ENCODE results near the gene CREB5. TPM values are rescaled to one million over a fixed set of nuclear protein-coding genes. Genes with fewer than 3 reads are reported as not detected.

CREB5 gene
- polyA plus RNA-seq, 1 donor from 2014 or later, result 3.7 TPM

DNA sequence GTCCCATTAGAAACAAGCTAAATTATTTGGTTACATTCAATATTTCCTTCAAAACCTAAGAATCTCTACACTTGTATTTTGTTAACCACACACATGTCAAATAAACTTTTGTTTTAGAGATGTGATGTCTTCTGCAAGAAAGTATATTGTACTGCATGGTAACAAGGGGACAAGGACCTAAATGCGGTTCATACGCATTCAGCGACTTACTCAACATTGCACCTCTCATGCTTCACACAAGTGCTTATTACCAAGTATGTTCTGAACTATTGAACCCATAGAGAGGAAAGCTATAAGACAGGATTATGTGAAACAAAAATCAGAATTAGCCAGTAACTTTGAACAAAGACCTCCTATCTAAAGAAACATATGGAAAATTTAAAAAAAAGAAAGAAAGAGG is 68.3 kb downstream of the CREB5 start:
- Histone ChIP-seq H4K20me1 (ENCODE audit: insufficient read depth) (no peaks in the 10 kb centered on the region), H3K4me3 (ENCODE audit: low read length) (no peak overlapping the region), H3K79me2 (replicated peaks; ENCODE audit: insufficient read depth, low read length) (peaks cover 7% of the 10 kb centered on the region), H3K27ac (ENCODE audit: low read length) (no peak overlapping the region), H3F3A (ENCODE audit: insufficient read depth, low read length, poor library complexity, severe bottlenecking) (no peaks in the 10 kb centered on the region), H3K9ac (ENCODE audit: low read length) (no peak overlapping the region), H2AFZ (ENCODE audit: low read depth, low read length) (no peak overlapping the region), H3K9me3 (ENCODE audit: low read length) (no peaks in the 10 kb centered on the region), H3K4me2 (ENCODE audit: low read length) (no peak overlapping the region), H3K36me3 (ENCODE audit: insufficient read depth, low read length) (no peaks in the 10 kb centered on the region), H3K27me3 (ENCODE audit: insufficient read depth, low read depth, low read length) (no peaks in the 10 kb centered on the region), H3K9me2 (ENCODE audit: insufficient read depth, low read length) (no peaks in the 10 kb centered on the region)
- TF ChIP-seq RAD21 (conservative IDR thresholded peaks at IDR 0.05), result no peak
- TF ChIP-seq, protein P1, sequence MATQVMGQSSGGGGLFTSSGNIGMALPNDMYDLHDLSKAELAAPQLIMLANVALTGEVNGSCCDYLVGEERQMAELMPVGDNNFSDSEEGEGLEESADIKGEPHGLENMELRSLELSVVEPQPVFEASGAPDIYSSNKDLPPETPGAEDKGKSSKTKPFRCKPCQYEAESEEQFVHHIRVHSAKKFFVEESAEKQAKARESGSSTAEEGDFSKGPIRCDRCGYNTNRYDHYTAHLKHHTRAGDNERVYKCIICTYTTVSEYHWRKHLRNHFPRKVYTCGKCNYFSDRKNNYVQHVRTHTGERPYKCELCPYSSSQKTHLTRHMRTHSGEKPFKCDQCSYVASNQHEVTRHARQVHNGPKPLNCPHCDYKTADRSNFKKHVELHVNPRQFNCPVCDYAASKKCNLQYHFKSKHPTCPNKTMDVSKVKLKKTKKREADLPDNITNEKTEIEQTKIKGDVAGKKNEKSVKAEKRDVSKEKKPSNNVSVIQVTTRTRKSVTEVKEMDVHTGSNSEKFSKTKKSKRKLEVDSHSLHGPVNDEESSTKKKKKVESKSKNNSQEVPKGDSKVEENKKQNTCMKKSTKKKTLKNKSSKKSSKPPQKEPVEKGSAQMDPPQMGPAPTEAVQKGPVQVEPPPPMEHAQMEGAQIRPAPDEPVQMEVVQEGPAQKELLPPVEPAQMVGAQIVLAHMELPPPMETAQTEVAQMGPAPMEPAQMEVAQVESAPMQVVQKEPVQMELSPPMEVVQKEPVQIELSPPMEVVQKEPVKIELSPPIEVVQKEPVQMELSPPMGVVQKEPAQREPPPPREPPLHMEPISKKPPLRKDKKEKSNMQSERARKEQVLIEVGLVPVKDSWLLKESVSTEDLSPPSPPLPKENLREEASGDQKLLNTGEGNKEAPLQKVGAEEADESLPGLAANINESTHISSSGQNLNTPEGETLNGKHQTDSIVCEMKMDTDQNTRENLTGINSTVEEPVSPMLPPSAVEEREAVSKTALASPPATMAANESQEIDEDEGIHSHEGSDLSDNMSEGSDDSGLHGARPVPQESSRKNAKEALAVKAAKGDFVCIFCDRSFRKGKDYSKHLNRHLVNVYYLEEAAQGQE (IDR thresholded peaks at IDR 0.05; ENCODE audit: borderline replicate concordance), result no peak
- TF ChIP-seq, protein P2, sequence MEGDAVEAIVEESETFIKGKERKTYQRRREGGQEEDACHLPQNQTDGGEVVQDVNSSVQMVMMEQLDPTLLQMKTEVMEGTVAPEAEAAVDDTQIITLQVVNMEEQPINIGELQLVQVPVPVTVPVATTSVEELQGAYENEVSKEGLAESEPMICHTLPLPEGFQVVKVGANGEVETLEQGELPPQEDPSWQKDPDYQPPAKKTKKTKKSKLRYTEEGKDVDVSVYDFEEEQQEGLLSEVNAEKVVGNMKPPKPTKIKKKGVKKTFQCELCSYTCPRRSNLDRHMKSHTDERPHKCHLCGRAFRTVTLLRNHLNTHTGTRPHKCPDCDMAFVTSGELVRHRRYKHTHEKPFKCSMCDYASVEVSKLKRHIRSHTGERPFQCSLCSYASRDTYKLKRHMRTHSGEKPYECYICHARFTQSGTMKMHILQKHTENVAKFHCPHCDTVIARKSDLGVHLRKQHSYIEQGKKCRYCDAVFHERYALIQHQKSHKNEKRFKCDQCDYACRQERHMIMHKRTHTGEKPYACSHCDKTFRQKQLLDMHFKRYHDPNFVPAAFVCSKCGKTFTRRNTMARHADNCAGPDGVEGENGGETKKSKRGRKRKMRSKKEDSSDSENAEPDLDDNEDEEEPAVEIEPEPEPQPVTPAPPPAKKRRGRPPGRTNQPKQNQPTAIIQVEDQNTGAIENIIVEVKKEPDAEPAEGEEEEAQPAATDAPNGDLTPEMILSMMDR (IDR thresholded peaks at IDR 0.05; ENCODE audit: poor library complexity, severe bottlenecking), result no peak
- TF ChIP-seq EZH2 (IDR thresholded peaks at IDR 0.05; ENCODE audit: borderline replicate concordance, insufficient read depth, low read length, poor library complexity, severe bottlenecking), result no peak
- TF ChIP-seq MXI1 (conservative IDR thresholded peaks at IDR 0.05; ENCODE audit: poor library complexity, severe bottlenecking), result no peak
- no peak for TF ChIP-seq SMC3 (conservative IDR thresholded peaks at IDR 0.05; ENCODE audit: poor library complexity)
- TF ChIP-seq TAF1 (IDR thresholded peaks at IDR 0.05; ENCODE audit: low read depth), result no peak
- no peak for TF ChIP-seq EP300 (conservative IDR thresholded peaks at IDR 0.05; ENCODE audit: poor library complexity, severe bottlenecking)
- no peak for TF ChIP-seq POLR2AphosphoS5 (IDR thresholded peaks at IDR 0.05)

DNA sequence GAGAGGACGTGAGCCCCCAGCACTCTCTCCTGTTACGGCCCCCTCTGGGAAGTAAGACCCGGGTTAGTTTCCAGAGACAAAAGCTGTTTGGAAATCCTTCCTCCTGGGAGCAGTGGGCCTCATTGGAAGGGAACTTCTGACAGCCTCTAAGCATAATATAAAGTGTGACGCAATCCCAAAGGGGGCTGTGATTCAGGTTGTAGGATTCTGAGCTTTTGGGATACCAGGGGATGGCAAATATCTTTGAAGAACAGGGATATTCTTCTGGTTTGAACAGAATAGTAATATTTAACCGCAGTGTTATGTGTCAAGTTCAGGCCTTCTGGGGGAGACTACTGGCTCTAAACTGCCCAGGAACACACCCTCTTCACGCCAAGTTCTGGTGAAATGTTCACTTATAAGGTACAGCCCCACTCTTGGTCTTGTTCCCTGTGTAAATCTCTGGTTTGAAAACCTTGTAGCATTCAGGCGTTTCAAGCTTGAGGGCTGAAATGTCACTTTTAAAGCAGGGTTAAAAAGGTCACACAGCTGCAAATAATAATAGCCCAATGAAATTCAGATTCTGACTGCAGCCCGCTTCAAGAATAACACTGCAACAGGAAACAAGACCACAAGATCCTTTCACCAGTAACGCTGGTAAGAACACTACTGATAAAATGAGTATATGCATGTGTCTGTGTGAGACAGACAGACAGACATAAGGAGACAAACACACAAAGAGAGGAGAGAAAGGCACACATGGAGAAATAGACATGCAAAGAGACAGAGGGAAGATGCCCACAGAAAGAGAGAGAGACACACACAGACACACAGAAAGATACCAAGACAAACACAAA is 69.0 kb downstream of the CREB5 start:
- no peak overlapping the region for H3K27ac ChIP-seq (ENCODE audit: low read length)

More for the DNA sequence above, 69.0 kb downstream of the CREB5 start:
- Histone ChIP-seq H3K9me2 (ENCODE audit: insufficient read depth, low read length) (no peaks in the 10 kb centered on the region), H3K9ac (ENCODE audit: low read length) (no peak overlapping the region), H3K4me2 (ENCODE audit: low read length) (no peak overlapping the region), H3K27me3 (ENCODE audit: insufficient read depth, low read depth, low read length) (no peaks in the 10 kb centered on the region), H3K4me3 (ENCODE audit: low read length) (no peak overlapping the region), H3K79me2 (replicated peaks; ENCODE audit: insufficient read depth, low read length) (peaks cover 7% of the 10 kb centered on the region), H3K9me3 (ENCODE audit: low read length) (no peaks in the 10 kb centered on the region), H4K20me1 (ENCODE audit: insufficient read depth) (no peaks in the 10 kb centered on the region), H3F3A (ENCODE audit: insufficient read depth, low read length, poor library complexity, severe bottlenecking) (no peaks in the 10 kb centered on the region), H3K36me3 (ENCODE audit: insufficient read depth, low read length) (no peaks in the 10 kb centered on the region), H2AFZ (ENCODE audit: low read depth, low read length) (no peak overlapping the region)
- no peak for TF ChIP-seq EP300 (conservative IDR thresholded peaks at IDR 0.05; ENCODE audit: poor library complexity, severe bottlenecking)
- TF ChIP-seq, protein P2 (IDR thresholded peaks at IDR 0.05; ENCODE audit: poor library complexity, severe bottlenecking), result no peak
- TF ChIP-seq POLR2AphosphoS5 (IDR thresholded peaks at IDR 0.05), result no peak
- TF ChIP-seq EZH2 (IDR thresholded peaks at IDR 0.05; ENCODE audit: borderline replicate concordance, insufficient read depth, low read length, poor library complexity, severe bottlenecking), result no peak
- no peak for TF ChIP-seq SMC3 (conservative IDR thresholded peaks at IDR 0.05; ENCODE audit: poor library complexity)
- TF ChIP-seq, protein P1 (IDR thresholded peaks at IDR 0.05; ENCODE audit: borderline replicate concordance), result no peak
- TF ChIP-seq TAF1 (IDR thresholded peaks at IDR 0.05; ENCODE audit: low read depth), result no peak
- TF ChIP-seq MXI1 (conservative IDR thresholded peaks at IDR 0.05; ENCODE audit: poor library complexity, severe bottlenecking), result no peak
- TF ChIP-seq RAD21 (conservative IDR thresholded peaks at IDR 0.05), result no peak
